SJCRH30 (cell line): ENCODE measurements around the gene RRN3. TPM values are rescaled to one million over a fixed set of nuclear protein-coding genes. Genes with fewer than 3 reads are reported as not detected.

Experiments
- total RNA-seq: library from RNA; depleted of rRNA; stranded (reverse); fragments of >200 nt; shearing (Covaris generic); gene quantifications from 2 replicates; pipeline ENCODE4 v1.2.3, GENCODE V29; 2014; rRNA removed

Gene RRN3
- total RNA-seq, 1 experiment from 2014 or later, result 53.2 TPM

Other genes with a start within 250 kb of the RRN3 start
- gene NPIPA1, start 156.8 kb downstream of the RRN3 start, total RNA-seq, result 29.2 and 36.8 TPM in 2 replicates
- 37.5 and 48.7 TPM in 2 replicates for gene PDXDC1, start 119.2 kb downstream of the RRN3 start, total RNA-seq
- 34.2 and 36.4 TPM in 2 replicates for gene NTAN1, start 38.2 kb downstream of the RRN3 start, total RNA-seq